Esophagus squamous epithelium (tissue), 5 donors: ENCODE measurements around the gene OVCA2. TPM values are rescaled to one million over a fixed set of nuclear protein-coding genes. Genes with fewer than 3 reads are reported as not detected.
A peak's percentile ranks its signal among the peaks of the same experiment; 100 is the strongest.

Source experiments
- DNase-seq: peaks from one replicate; lab custom pipeline; 2025; lab: John Stamatoyannopoulos, UW
- H3K27ac ChIP-seq, 4 donors: fragments of 200-600 bp; sonication (generic); one replicate each; pipeline ENCODE4 v1.5.1; 2016 to 2019; ENCODE audit warnings: mild to moderate bottlenecking in 1 of 4
- H3K27me3 ChIP-seq, 4 donors: fragments of 200-600 bp; sonication (generic); 1 replicate in 3 of 4; 2 replicates in 1 of 4; pipeline versions ENCODE4 v1.5.1 to v1.6.0; 2017 to 2021; ENCODE audit warnings: antibody characterized with exemption in 1 of 4
- H3K36me3 ChIP-seq, 3 donors: fragments of 200-600 bp; sonication (generic); one replicate each; pipeline ENCODE4 v1.5.1; 2016 to 2019
- H3K4me1 ChIP-seq, 3 donors: fragments of 200-600 bp; sonication (generic); one replicate each; pipeline ENCODE4 v1.5.1; 2017 to 2019
- H3K4me3 ChIP-seq, 4 donors: fragments of 200-600 bp; sonication (generic); 1 replicate in 3 of 4; 2 replicates in 1 of 4; pipeline ENCODE4 v1.5.1; 2016 to 2019; ENCODE audit warnings: mild to moderate bottlenecking in 2 of 4, moderate library complexity in 1 of 4
- H3K9me3 ChIP-seq, 3 donors: fragments of 200-600 bp; sonication (generic); one replicate each; pipeline ENCODE4 v1.5.1; 2016 to 2019
- POLR2A ChIP-seq, 4 donors: fragments of 450-650 bp; IDR thresholded peaks; one replicate each; pipeline ENCODE4 v1.6.1; 2017; ENCODE audit warnings: antibody characterized with exemption in 4 of 4, mild to moderate bottlenecking in 4 of 4, moderate library complexity in 3 of 4
- WGBS, 2 donors: methylation state at CpG; one replicate each; pipeline ENCODE4 v1.1.5; 2018; 5-methylcytosine and 5-hydroxymethylcytosine counted together
- intact Hi-C: fragments of 100-400 bp; cut with DNase I; formaldehyde crosslinking; loops from one replicate; pipeline ENCODE4 v1.15.0; 2022
- total RNA-seq, 4 donors: library from RNA; depleted of rRNA; stranded (reverse); fragments of >200 nt; gene quantifications; one replicate each; pipeline ENCODE4 v1.1.0, GENCODE V29; 2016
- TF ChIP-seq, protein P1 (sequence below), 6 experiments: fragments of 450-650 bp in 4 of 6; fragments of 200-600 bp in 2 of 6; sonication (generic) in 2 of 6; IDR thresholded peaks; one replicate each; pipeline ENCODE4 v1.5.1; 2016 to 2019; ENCODE audit warnings: antibody characterized with exemption in 6 of 6, mild to moderate bottlenecking in 4 of 6, moderate library complexity in 4 of 6
- donor health status: DM: yes; HTN: yes; CAD: no.

The OVCA2 gene
- total RNA-seq, 4 donors from 2014 or later: 42.3 to 70.5 (median 53.2) TPM

DNA sequence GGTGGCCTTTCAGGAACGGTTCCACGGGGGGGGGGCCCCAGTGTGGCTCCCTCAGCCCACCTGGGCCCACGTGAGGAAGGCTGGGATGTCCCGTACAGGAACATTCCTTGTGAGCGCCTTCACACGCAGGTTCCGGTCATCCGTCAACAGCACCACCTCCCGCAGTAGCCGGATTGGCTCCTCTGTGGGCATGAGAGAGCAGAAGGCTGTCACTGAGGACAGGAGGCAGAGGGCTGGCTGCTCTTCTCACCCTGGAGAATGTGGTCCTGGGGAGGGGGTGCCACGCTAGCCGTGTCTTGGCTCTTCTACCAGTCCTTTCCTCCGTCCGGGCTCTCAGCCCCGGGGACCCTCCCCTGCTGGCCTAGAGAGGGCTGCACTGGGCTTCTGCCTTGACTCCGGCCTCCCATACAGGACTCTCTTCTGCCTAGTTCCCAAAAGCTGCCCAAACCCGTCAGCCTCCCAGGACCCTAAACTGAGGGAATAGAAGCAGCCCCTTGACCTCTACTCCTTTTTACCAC is 19.7 kb downstream of the OVCA2 start:
- H3K4me1 ChIP-seq: peaks cover 36 to 99% (median 64%) of the 10 kb centered on the region in 3 donors
- peaks cover 0 to 27% (median 1%) of the 10 kb centered on the region in 4 donors for H3K27me3 ChIP-seq
- intact Hi-C loops: no loop called here
- peak overlapping the region; percentile 68 to 93 (median 87) for H3K27ac ChIP-seq
- peaks cover 0 to 79% (median 0%) of the 10 kb centered on the region in 3 donors for H3K36me3 ChIP-seq
- TF ChIP-seq, protein P1, sequence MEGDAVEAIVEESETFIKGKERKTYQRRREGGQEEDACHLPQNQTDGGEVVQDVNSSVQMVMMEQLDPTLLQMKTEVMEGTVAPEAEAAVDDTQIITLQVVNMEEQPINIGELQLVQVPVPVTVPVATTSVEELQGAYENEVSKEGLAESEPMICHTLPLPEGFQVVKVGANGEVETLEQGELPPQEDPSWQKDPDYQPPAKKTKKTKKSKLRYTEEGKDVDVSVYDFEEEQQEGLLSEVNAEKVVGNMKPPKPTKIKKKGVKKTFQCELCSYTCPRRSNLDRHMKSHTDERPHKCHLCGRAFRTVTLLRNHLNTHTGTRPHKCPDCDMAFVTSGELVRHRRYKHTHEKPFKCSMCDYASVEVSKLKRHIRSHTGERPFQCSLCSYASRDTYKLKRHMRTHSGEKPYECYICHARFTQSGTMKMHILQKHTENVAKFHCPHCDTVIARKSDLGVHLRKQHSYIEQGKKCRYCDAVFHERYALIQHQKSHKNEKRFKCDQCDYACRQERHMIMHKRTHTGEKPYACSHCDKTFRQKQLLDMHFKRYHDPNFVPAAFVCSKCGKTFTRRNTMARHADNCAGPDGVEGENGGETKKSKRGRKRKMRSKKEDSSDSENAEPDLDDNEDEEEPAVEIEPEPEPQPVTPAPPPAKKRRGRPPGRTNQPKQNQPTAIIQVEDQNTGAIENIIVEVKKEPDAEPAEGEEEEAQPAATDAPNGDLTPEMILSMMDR (IDR thresholded peaks at IDR 0.05): no peak
- no peak for TF ChIP-seq POLR2A (IDR thresholded peaks at IDR 0.05)
- H3K9me3 ChIP-seq: no peaks in the 10 kb centered on the region
- WGBS, 2 donors: 91 to 100% methylated on average over 4 to 7 of the region's 17 CpGs
- no peak overlapping the region for H3K4me3 ChIP-seq
- no peak for DNase-seq

DNA sequence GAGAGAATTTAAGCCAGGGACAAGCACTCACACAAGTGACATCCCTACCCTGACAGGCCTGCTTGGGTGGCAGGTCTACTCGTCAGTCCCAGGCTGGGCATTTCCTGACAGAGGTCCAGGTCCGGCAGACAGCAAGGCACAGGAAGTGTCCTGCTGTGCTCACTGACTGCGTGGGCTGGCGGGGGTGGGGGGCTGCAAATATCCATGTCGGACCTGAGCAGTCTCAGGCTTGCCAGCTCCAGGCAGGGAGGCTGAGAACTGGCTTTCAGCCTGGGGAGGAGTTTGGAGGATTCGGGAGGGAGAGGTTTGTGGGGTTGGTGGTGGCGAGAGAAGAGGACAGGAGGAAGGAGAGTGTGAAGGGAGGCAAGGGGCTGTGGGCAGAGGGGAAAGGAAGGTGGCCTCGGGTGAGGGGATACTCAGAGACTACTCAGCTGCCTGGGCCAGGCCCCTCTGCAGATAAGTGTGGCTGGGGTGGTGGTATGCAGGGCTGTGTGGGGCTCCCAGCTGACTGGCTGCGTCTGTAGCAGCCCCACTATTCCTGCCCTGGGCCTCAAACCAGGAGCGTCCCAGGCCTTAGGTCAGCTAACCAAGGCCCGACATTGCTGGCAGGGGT is 20.9 kb downstream of the OVCA2 start:
- no peak for TF ChIP-seq POLR2A (IDR thresholded peaks at IDR 0.05)
- TF ChIP-seq, protein P1 (IDR thresholded peaks at IDR 0.05): no peak
- Histone ChIP-seq H3K27ac (peak overlapping the region; percentile 43 to 93 (median 87)), H3K4me3 (no peak overlapping the region), H3K9me3 (no peaks in the 10 kb centered on the region), H3K4me1 (peaks cover 34 to 99% (median 74%) of the 10 kb centered on the region in 3 donors), H3K27me3 (peaks cover 0 to 16% (median 0%) of the 10 kb centered on the region in 4 donors), H3K36me3 (peaks cover 0 to 90% (median 0%) of the 10 kb centered on the region in 3 donors)
- WGBS, 2 donors: 61 to 73% methylated on average over 8 of the region's 11 CpGs
- DNase-seq: no peak
- intact Hi-C loops: no loop called here

DNA sequence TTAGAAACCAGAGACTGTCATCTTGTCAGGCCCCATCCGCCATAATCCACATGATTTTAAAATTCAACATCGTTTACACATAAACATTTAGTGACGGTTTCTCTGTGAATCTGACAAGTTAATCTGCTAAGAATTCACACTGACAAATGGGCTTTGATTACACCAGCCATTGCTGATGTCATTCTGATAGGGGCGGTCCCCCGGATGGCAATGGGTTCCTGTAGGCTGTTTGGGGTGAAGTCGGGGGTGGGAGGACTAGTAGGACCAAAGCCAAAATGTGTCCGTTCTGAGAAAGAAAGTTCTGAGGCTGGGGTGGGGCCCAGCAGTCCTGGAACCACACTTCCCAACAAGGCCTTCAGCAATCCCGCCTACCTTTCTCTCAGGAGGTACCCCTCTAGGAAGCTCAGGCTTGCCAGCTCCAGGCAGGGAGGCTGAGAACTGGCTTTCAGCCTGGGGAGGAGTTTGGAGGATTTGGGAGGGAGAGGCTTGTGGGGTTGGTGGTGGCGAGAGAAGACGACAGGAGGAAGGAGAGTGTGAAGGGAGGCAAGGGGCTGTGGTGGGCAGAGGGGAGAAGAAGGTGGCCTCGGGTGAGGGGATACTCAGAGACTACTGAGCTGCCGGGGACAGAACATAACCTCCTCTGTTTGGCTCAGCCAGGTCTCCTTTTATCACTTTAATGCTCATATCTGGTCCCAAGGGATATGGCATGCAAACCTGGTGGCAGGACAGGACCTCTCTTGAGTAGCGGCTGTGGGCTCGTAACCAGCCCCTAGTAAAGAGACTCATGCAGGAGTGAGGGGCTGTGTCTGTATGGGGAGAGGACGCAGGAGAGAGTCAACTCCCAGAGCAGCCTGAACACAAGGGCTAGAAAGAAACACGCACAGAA is 21.7 kb downstream of the OVCA2 start:
- WGBS, 2 donors: 72 to 78% methylated on average over 11 to 16 of the region's 16 CpGs
- Histone ChIP-seq H3K4me3 (no peak overlapping the region), H3K9me3 (no peaks in the 10 kb centered on the region), H3K27me3 (peaks cover 0 to 7% (median 0%) of the 10 kb centered on the region in 4 donors), H3K4me1 (peaks cover 35 to 99% (median 77%) of the 10 kb centered on the region in 3 donors), H3K27ac (peak overlapping the region; percentile 43 to 93 (median 87)), H3K36me3 (peaks cover 0 to 99% (median 0%) of the 10 kb centered on the region in 3 donors)
- no peak for DNase-seq
- intact Hi-C loops: no loop called here
- TF ChIP-seq, protein P1 (IDR thresholded peaks at IDR 0.05): no peak
- no peak for TF ChIP-seq POLR2A (IDR thresholded peaks at IDR 0.05)

DNA sequence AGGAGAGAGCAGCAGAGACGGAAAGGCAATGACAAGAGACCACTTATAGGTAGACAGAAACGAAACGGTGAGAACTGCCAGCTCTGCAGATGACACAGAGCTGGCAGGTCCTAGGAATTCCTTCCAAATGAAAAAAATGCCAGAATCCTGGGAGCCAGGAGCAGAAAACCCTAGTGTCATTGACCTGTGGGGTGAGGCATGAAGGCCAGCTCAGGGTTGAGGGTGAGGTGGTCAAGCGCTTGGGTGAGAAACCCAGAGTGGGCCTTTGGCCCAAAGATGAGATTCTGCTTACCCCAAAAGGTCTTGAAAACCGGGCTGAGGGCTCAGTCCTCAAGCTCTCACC is 22.3 kb downstream of the OVCA2 start:
- Histone ChIP-seq H3K36me3 (peaks cover 0 to 100% (median 0%) of the 10 kb centered on the region in 3 donors), H3K4me1 (peaks cover 33 to 99% (median 76%) of the 10 kb centered on the region in 3 donors), H3K4me3 (no peak overlapping the region), H3K9me3 (no peaks in the 10 kb centered on the region), H3K27me3 (peaks cover 0 to 1% (median 0%) of the 10 kb centered on the region in 4 donors), H3K27ac (peak overlapping the region; percentile 43 to 93 (median 87))
- no peak for DNase-seq
- TF ChIP-seq POLR2A (IDR thresholded peaks at IDR 0.05): no peak
- TF ChIP-seq, protein P1 (IDR thresholded peaks at IDR 0.05): no peak
- 53 to 77% methylated on average over 3 to 5 of the region's 5 CpGs for WGBS, 2 donors
- intact Hi-C loops: no loop called here
